HCT116 (cell line): ENCODE data around the gene SRRM1. TPM values are rescaled to one million over a fixed set of nuclear protein-coding genes. Genes with fewer than 3 reads are reported as not detected.

Source experiments
- ATAC-seq: fragments of 200-7000 bp; cut with Tn5 transposase; 2 replicates; pipeline ENCODE4 v1.9.1; 2020; ENCODE audit warnings: mild to moderate bottlenecking, moderate library complexity
- BruUV-seq: library from RNA; stranded (reverse); fragments of 400-500 nt; replicated peaks from 2 replicates; lab custom pipeline; 2021; lab: Mats Ljungman, UMichigan
- CTCF ChIA-PET: fragments of 300-600 bp; sonication (Branson Sonifier 250); formaldehyde crosslinking; loops from one replicate; lab custom pipeline; 2021; ENCODE audit warnings: antibody characterized with exemption; lab: Charles Lee
- POLR2A ChIA-PET: fragments of 300-600, 350-600 bp; sonication (Branson Sonifier 250); formaldehyde crosslinking; loops from one replicate; lab custom pipeline; 2021; ENCODE audit warnings: antibody characterized with exemption; lab: Charles Lee
- RAD21 ChIA-PET, 2 experiments: fragments of 300-600 bp; sonication (Branson Sonifier 250); formaldehyde crosslinking; loops; one replicate each; lab custom pipeline; 2023; ENCODE audit warnings: low total read pairs in 2 of 2; ENCODE audit not compliant: uncharacterized antibody in 2 of 2, unreplicated experiment in 2 of 2, low non-redundant PET in 1 of 2; lab: Charles Lee
- DNase-seq: peaks from one replicate; pipeline ENCODE4 v3.0.0-alpha.2; 2010; ENCODE audit warnings: low read depth, low spot score
- H2AFZ ChIP-seq: fragments of 200-600 bp; shearing (Covaris generic), sonication (generic); 2 replicates; pipeline ENCODE4 v1.6.1; 2017; ENCODE audit warnings: low read depth, mixed run types, mixed read lengths, antibody characterized with exemption, low read length; ENCODE audit not compliant: poor library complexity, severe bottlenecking
- H3K27ac ChIP-seq: 2 replicates; pipeline ENCODE4 v1.5.1; 2012; ENCODE audit warnings: low read depth, low read length
- H3K27me3 ChIP-seq: fragments of 200-600 bp; sonication (generic); 2 replicates; pipeline ENCODE4 v1.6.1; 2016; ENCODE audit warnings: mixed run types, low read length, mixed read lengths; ENCODE audit not compliant: insufficient read depth
- H3K36me3 ChIP-seq, 2 experiments: fragments of 200-500 bp in 1 of 2; fragments of 200-600 bp in 1 of 2; sonication (Bioruptor generic) in 1 of 2; sonication (generic) in 1 of 2; 2 replicates each; pipeline versions ENCODE4 v1.5.1 to v1.6.1; 2014 to 2016; ENCODE audit warnings: low read length in 2 of 2, inconsistent platforms in 1 of 2, mixed read lengths in 1 of 2, mixed run types in 1 of 2; ENCODE audit not compliant: insufficient read depth in 2 of 2, control insufficient read depth in 1 of 2
- H3K4me1 ChIP-seq, 2 experiments: fragments of 200-600 bp in 1 of 2; sonication (generic) in 1 of 2; 2 replicates each; pipeline versions ENCODE4 v1.5.1 to v1.6.1; 2012 to 2017; ENCODE audit warnings: low read length in 2 of 2, inconsistent platforms in 1 of 2, mild to moderate bottlenecking in 1 of 2, mixed read lengths in 1 of 2, mixed run types in 1 of 2, moderate library complexity in 1 of 2; ENCODE audit not compliant: insufficient read depth in 2 of 2, control insufficient read depth in 1 of 2
- H3K4me2 ChIP-seq: fragments of 200-600 bp; sonication (generic); 2 replicates; pipeline ENCODE4 v1.6.1; 2017; ENCODE audit warnings: mixed run types, low read length, mixed read lengths
- H3K4me3 ChIP-seq, 2 experiments: fragments of 200-600 bp in 1 of 2; sonication (generic) in 1 of 2; replicated peaks in 1 of 2; 2 replicates each; pipeline ENCODE4 v1.5.1; 2011 to 2016; ENCODE audit warnings: low read length in 2 of 2, control low read depth in 1 of 2, low read depth in 1 of 2, mild to moderate bottlenecking in 1 of 2, mixed read lengths in 1 of 2, mixed run types in 1 of 2
- H3K79me2 ChIP-seq: fragments of 200-600 bp; sonication (generic); 2 replicates; pipeline ENCODE4 v1.6.1; 2017; ENCODE audit warnings: mild to moderate bottlenecking, mixed run types, low read length, moderate library complexity, mixed read lengths; ENCODE audit not compliant: insufficient read depth
- H3K9ac ChIP-seq: fragments of 200-600 bp; sonication (generic); 2 replicates; pipeline ENCODE4 v1.6.1; 2016; ENCODE audit warnings: low read length, mixed read lengths
- H3K9me2 ChIP-seq: fragments of 200-600 bp; sonication (generic), shearing (Covaris generic); 2 replicates; pipeline ENCODE4 v1.6.1; 2017; ENCODE audit warnings: mixed run types, mild to moderate bottlenecking, moderate library complexity; ENCODE audit not compliant: insufficient read depth
- H3K9me3 ChIP-seq, 2 experiments: fragments of 200-500 bp in 1 of 2; fragments of 200-600 bp in 1 of 2; sonication (Bioruptor generic) in 1 of 2; sonication (generic) in 1 of 2; 2 replicates each; pipeline ENCODE4 v1.6.1; 2014 to 2017; ENCODE audit warnings: low read length in 2 of 2, mixed read lengths in 2 of 2, inconsistent platforms in 1 of 2, low read depth in 1 of 2, mild to moderate bottlenecking in 1 of 2, mixed run types in 1 of 2, moderate library complexity in 1 of 2; ENCODE audit not compliant: control insufficient read depth in 1 of 2, insufficient read depth in 1 of 2
- H4K20me1 ChIP-seq: fragments of 200-600 bp; sonication (generic), shearing (Covaris generic); 2 replicates; pipeline ENCODE4 v1.6.1; 2017; ENCODE audit warnings: mixed run types, mild to moderate bottlenecking, moderate library complexity; ENCODE audit not compliant: insufficient read depth
- FOSL1 ChIP-seq: IDR thresholded peaks from 2 replicates; pipeline ENCODE4 v1.6.1; 2012; ENCODE audit warnings: low read depth
- POLR2AphosphoS5 ChIP-seq: IDR thresholded peaks from 2 replicates; pipeline ENCODE4 v1.6.1; 2011; ENCODE audit warnings: mild to moderate bottlenecking, low read depth, low read length, moderate library complexity
- SIN3A ChIP-seq: IDR thresholded peaks from 2 replicates; pipeline ENCODE4 v1.6.1; 2012; ENCODE audit warnings: low read depth
- SRF ChIP-seq: IDR thresholded peaks from 2 replicates; pipeline ENCODE4 v1.6.1; 2012; ENCODE audit warnings: low read depth
- intact Hi-C: fragments of 100-400 bp; cut with micrococcal nuclease; formaldehyde crosslinking; loops from 2 replicates; pipeline ENCODE4 v1.10.0; 2022
- total RNA-seq: library from RNA; stranded (reverse); gene quantifications from one replicate; pipeline ENCODE4 v1.2.1, GENCODE V29; 2021; ENCODE audit not compliant: unreplicated experiment
- TF ChIP-seq, protein P1 (sequence below): IDR thresholded peaks from 2 replicates; pipeline ENCODE4 v1.6.1; 2012

Gene SRRM1
- total RNA-seq, 1 experiment from 2014 or later, result 184 TPM

DNA sequence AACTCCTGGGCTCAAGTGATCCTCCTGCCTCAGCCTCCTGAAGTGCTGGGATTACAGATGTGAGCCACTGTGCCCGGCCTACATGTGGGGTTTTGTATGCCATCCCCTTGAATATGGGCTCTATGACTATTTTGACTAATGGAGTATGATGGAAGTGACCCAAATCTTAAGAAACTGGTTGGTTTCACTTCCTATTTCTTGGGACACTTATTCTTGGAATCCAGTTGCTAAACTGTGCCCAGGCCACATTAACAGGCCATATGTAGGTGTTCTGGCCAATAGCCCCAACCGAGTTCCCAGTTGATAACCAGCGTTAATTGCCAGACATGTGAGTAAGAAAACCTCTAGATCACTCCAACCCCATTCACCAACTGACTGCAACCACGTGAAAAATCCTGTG is 65.8 kb downstream of the SRRM1 start:
- TF ChIP-seq SIN3A (no peak), SRF (no peak)
- H3K9me2 ChIP-seq, result no peaks in the 10 kb centered on the region
- ChIA-PET RAD21 (no interaction called here), CTCF (no interaction called here), POLR2A (no interaction called here)
- H3K36me3 ChIP-seq, result no peaks in the 10 kb centered on the region
- H3K4me1 ChIP-seq, result peaks cover 29 to 68% of the 10 kb centered on the region in 2 experiments
- no peak overlapping the region for H2AFZ ChIP-seq
- no peak for ATAC-seq
- H3K27me3 ChIP-seq, result no peaks in the 10 kb centered on the region
- no peak for DNase-seq
- no peak overlapping the region for H3K4me2 ChIP-seq
- H3K4me3 ChIP-seq, result no peak overlapping the region
- H4K20me1 ChIP-seq, result no peaks in the 10 kb centered on the region
- no peak overlapping the region for H3K27ac ChIP-seq
- intact Hi-C loops, result no loop called here
- no peaks in the 10 kb centered on the region for H3K79me2 ChIP-seq
- no peaks in the 10 kb centered on the region for H3K9me3 ChIP-seq
- H3K9ac ChIP-seq, result no peak overlapping the region
- BruUV-seq, result no TSS peak

DNA sequence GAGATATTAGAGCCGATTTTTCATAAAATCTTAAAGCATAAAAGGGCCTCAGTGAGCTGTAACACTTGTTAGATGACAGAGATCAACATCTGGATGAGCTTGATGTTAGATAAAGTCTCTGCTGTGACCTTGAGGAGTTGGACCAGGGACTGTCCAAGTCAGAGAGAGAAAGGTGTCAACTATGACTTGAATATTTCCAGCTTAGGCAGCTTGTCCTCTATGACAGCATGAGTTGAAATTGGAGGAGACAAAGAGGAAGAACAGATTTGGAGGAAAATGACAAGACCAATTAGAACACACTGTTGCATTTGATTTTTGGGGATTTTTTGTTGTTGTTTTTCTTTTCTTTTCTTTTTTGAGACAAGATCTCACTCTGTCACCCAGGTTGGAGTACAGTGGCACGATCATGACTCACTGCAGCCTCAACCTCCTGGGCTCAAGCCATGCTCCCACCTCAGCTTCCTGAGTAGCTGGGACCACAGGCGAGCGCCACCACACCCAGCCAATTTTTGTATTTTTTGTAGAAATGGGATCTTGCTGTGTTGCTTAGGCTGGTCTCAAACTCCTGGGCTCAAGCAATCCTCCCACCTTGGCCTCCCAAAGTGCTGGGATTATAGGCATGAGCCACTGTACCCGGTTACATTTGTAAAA is 66.8 kb downstream of the SRRM1 start:
- Histone ChIP-seq H3K9me3 (no peaks in the 10 kb centered on the region), H3K27ac (no peak overlapping the region), H3K9ac (no peak overlapping the region; the same call in 1 of the 2 replicates), H3K36me3 (no peaks in the 10 kb centered on the region), H3K9me2 (no peaks in the 10 kb centered on the region), H3K4me3 (no peak overlapping the region), H3K4me2 (peak overlapping the region; percentile 40), H2AFZ (peak overlapping the region; percentile 98), H3K27me3 (no peaks in the 10 kb centered on the region), H4K20me1 (no peaks in the 10 kb centered on the region), H3K79me2 (no peaks in the 10 kb centered on the region), H3K4me1 (peaks cover 27 to 71% of the 10 kb centered on the region in 2 experiments)
- no TSS peak for BruUV-seq
- TF ChIP-seq, protein P1, sequence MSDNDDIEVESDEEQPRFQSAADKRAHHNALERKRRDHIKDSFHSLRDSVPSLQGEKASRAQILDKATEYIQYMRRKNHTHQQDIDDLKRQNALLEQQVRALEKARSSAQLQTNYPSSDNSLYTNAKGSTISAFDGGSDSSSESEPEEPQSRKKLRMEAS, result peak; percentile 38; the same call in 1 of the 2 replicates
- TF ChIP-seq FOSL1 (peak; percentile 34; the same call in 1 of the 2 replicates), POLR2AphosphoS5 (no peak)
- DNase-seq (no peak), ATAC-seq (no peak)
- RAD21 ChIA-PET, result no interaction called here
- intact Hi-C loops, result no loop called here
- CTCF ChIA-PET, result no interaction called here
- POLR2A ChIA-PET, result no interaction called here
